ENCODE measurements around the gene ZNF20.

ZNF20 gene

DNA sequence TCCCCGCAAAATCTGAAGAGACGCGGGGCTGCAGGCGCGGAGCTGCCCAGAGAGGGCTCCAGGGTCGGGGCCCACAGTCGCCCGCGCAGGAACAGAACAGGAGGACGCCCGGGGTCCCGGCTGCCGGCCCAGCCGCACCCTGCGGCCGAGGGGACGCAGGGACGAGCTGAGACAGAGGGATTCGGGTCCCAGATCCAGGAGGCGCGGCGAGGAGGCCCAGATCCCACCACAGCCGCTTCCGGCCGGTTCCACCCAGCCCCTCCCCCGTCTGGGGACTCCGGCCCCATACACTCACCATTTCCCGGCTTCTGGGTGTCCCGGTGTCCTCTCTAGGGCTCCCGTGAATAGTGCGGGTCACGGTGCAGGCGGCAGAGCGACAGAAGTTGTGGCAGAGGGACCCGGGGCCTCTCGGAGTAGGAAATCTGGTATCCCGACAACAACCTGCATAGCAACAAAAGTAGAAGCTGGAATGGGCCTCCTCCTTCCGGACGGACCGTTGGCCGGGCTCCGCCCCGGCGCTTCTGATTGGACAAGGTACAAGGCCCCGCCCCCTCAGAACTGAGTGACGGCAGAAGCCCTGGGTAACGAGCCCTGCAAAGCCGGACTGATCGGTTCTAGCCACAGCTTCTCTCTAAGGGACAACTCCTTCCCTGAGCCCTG is at the start of gene ZNF20:
TSS of gene ZNF20 (minus strand) at position 466 of the 660 bp plus-strand sequence. CDS start at position 298, 168 bp downstream.
- peak; percentile 93 for DNase-seq

GRCh38 chr19:12187625-12188024 is 47.5 kb upstream of the ZNF20 start:
- DNase-seq: no peak

DNA sequence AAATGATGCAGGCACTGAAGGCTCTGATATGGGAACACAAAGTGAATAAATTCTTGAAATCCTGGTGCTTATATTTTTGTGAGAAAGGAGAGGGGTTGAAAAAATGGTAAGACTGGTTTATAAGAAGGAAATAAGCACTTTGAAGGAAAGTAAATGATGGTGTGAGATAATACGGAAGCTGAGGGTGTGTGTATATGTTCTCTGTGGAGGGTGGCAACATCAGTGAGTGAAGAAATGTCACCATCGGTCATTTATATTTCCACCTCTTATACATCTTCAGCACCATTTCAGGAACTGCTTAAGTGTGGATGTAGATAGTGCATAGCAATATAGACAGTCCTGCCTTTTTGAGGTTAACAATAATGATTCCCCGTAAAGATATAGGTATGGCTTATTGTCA is 40.2 kb upstream of the ZNF20 start:
- no peak for DNase-seq

GRCh38 chr19:12166626-12167025 is 26.5 kb upstream of the ZNF20 start:
- DNase-seq: no peak

DNA sequence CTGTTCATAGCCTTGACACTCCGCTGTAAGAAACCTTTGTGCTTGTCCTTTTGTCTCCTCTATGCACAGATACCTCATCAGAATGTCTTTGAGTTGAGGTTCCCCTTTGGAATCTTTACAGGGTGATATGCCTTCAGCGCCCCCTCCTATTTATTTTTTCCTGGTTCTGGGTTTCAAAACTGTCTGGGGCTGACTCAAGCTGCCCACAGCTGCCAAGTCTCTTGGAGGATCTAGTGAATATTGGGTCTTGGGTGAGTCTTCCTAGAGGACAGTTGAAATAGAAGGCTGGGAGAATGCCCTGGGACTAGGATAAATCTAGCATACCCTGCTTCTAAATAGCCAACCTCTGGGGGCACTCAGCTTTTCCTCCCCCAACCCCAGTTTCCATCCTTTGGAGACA is 23.7 kb upstream of the ZNF20 start:
- DNase-seq: no peak

DNA sequence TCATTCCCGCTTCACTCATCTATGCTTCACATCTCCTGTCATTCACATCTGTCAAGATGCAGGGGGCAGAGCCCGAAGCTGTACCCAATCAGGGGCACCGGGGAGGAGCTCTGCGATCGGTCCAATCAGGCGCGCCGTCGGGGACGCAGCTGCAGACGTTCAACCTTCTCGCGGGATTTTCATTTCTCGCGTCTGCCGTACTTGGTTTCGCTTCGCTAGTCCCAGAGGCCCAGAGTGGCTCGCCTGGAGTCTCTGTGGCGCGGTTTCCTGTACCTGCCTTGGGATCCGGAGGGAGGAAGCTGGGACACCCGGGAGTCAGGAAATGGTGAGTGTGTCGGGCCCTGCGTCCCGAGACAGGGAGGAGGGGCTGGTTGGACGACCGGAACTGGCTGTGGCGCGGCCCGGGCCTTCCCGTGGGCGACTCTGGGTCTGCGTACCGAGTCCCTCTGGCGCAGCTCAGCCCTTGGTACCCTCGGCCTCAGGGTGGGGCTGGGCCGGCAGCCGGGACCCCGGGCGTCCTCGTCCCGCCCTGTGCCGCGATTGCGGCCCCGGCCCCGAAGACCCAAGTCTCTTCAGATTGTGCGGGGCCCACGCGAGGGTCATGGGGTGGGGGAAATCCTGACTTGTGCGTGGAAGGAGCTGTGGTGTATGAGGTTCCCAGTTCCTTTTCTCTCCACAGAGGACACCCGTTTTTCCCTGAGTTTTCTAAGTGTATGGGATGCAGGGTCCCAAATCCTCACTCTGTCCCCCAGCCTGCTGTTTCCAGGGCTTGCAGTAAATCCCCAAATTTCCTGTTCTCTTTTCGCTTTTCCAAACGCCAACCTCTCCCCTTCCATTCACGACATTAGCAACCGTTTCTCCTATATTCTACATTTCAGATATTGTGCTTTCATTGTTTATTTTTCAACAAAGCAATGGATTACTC is 23.0 kb upstream of the ZNF20 start, which contains the start of gene ZNF136:
TSS of gene ZNF136 (plus strand) at position 215 of the 925 bp plus-strand sequence. CDS start at position 323, 108 bp downstream.
- peak; percentile 95 for DNase-seq

DNA sequence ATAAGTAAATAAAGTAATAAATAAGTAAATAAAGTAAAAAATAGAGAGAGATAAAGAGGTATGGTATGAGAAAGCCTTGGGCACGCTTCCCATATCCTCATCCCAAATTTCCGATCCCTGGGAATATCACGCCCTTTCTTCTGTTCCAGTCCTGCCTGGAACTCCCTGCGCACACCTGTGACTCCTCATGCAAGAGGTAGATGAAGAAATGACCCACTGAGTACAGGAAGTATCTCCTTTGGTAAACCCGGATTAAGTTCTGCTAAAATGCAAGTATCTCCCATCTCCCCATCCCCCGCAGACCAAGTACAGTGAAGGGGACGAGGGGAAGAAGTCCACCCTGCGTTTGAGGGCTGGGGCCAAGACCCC is 22.3 kb upstream of the ZNF20 start:
- DNase-seq: no peak

- no peak for DNase-seq
Measured at GRCh38 chr19:12159773-12160414, 19.7 kb upstream of the ZNF20 start.

DNA sequence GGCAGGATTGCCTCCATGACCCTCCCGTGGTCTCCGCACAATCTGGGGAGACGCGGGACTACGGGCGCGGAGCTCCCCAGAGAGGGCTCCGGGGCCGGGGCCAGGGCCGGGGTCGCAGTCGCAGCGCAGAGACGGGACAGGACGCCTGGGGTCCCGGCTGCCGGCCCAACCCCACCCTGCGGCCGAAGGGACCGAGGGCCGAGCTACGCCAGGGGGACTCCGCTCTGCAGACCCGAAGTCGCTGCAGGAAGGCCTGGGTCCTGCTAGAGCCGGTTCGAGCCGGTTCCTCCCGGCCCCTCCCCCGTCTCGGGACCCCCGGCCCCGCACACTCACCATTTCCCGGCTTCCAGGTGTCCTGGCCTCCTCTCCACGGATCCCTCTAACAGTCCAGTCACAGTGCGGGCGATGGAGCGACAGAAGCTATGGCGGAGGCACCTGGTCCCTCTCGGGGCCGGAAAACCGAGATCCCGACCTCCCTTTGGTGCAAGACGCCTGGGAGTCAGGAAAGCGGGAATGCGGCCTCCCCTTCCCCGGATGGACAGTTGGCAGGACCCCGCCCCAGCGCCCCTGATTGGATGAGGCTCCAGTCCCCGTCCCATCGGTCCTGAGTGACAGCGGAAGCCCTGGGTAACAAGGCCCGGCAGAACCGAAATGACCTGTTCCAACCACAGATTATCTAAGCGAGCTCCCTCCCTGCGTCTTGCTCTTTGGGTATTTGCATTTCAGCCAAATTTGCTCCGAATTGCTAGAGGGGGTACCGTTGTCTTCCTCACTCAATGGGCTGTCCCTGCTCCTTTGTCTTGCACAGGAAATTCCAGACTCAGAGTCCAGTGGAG is 16.3 kb upstream of the ZNF20 start, which contains the start of gene ZNF625:
TSS of gene ZNF625 (minus strand) at position 512 of the 836 bp plus-strand sequence. CDS start at position 336, 176 bp downstream.
- DNase-seq: peak; percentile 45

GRCh38 chr19:12155324-12155860 is 15.2 kb upstream of the ZNF20 start:
- DNase-seq: no peak

- DNase-seq: no peak
Measured at GRCh38 chr19:12145348-12145747, 5.2 kb upstream of the ZNF20 start.

GRCh38 chr19:12141405-12141736 is 1.2 kb upstream of the ZNF20 start:
- DNase-seq: no peak

DNA sequence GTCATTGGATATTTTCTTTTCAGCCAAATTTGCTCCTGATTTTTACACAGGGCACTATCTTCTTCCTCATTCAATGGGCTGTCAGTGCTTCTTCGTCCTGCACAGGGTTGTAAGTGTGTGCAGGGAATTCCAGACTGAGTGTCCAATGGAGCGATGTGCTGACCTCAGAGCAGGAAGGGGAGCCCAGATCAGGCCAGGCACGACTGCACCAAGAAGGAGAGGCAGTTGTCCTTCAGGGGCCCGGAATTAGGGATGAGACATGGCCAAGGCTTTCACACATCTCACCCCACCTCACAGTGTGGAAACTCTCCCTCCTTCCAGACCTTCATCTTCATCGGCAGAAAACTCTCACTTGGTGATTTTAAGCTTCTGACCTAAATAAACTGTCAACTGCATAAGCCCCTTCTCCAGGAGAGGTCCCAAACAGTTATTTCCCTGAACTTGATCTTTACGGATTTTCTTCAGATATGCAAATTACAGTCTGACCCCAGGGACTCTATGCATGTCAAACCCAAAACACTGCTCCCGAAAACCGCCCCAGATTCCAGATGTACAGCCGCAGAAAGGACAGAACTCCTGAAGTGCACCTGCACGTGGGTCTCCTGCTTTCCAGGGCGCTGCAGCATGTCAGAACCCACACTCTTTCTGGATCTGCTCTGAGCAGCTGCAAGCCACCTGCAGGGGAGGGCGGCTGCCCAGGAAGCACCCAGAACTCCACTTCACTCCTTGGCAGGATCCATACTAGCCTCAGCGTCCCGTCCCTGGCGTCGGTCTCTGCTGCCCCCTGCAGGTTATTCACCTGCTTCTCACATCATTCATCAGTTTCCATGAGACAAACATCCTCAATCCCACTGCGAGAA is 625 bp upstream of the ZNF20 start:
- DNase-seq: peak; percentile 90

GRCh38 chr19:12139269-12139668 is 881 bp downstream of the ZNF20 start:
- DNase-seq: no peak

DNA sequence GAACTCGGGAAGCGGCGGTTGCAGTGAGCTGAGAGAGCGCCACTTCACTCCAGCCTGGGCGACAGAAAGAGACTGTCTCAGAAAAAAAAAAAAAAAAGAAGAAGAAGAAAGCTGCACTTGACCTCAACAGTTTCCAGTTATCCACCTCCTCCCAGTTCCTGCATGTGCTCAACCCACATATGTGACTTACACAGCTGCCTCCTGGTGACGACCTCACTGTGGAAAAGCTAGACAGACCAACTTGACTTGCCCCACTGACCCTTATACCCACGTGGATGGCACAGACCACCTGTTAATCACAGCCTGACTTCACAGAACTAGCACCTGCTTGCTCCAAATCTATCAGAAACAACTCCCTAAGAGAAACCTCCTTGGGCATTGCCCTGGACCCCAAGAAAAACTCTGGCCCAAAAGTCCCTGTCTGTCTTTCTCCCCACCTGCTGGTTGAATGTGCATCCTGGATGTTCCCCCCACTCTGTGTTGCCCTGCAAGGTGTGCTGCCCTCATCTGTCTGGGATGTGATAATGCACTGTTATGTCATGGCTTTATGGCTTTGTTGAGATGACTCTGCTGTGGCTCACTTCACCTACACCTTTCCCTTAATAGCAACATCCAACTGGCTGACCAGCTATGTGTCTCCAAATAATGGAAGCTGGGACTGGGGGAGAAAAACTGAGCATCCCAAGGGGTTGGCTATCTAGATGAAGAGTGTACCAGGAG is 2.8 kb downstream of the ZNF20 start:
- peak; percentile 43 for DNase-seq

- no peak for DNase-seq
Measured at GRCh38 chr19:12133069-12133468, 7.1 kb downstream of the ZNF20 start.

DNA sequence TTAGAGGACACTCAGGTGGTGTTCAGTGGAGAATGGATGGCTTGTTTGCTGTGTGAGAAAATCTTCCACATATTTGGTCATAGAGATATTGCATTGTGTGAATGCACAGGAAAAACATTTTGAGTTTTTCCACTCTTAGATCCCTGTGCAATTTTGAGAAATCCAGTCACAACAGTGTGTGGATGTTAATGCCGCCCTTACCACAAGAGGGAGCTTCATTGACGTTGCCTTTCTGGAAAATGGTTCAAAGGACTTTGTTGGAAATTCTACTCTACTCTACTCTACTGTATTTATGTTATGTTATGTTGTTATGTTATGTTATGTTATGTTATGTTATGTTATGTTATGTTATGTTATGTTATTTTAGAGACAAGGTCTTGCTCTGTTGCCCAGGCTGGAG is 13.4 kb downstream of the ZNF20 start:
- peak; percentile 19 for DNase-seq

DNA sequence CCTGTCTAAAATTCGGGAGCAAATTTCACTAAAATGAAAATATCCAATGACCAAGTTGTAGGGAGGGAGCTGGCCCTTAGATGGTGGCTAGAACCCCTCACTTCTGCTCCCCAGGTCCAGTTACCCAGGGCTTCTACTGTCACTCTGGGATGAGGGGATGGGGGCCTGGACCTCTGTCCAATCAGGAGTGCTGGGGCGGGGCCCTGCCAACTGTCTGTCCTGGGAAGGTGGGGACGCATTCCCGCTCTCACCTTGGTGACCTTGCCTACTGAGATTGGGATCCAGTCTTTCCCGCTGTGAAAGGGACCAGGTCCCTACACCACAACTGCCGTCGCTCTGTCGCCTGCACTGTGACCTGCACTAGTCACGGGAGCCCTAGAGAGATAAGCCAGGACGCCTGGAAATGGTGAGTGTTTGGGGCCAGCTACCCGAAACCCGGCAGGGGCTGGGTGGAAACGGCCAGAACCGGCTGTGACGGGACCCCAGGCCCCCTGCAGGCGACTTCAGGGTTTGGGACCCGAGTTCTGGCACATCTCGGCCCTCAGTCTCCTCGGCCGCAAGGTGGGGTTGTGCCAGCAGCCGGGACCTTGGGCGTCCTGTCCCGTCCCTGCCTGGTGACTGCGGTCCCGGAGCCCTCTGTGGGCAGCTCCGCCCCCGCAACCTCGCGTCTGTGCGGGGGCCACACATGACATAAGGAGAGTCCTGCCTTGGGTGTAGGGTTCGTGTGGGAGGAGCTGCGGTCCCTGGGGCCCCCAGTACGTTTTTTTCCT is 22.8 kb downstream of the ZNF20 start:
- DNase-seq: no peak

DNA sequence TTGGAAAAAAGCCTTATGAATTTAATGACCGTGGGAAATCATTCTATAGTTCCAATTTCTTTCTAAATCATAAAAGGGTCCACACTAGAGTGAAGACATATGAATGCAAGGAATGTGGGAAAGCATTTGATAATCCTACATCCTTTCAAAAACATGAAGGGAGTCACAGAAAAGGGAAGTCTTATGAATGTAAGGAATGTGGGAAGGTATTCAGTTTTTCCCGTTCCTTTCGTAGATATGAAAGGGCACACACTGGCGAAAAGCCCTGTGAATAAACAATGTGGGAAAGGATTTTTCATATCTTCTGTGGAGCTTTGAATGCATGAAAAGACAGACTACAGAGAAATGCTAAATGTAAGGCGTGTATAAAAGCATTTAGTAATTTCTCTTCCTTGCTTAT is 27.0 kb downstream of the ZNF20 start:
- no peak for DNase-seq

DNA sequence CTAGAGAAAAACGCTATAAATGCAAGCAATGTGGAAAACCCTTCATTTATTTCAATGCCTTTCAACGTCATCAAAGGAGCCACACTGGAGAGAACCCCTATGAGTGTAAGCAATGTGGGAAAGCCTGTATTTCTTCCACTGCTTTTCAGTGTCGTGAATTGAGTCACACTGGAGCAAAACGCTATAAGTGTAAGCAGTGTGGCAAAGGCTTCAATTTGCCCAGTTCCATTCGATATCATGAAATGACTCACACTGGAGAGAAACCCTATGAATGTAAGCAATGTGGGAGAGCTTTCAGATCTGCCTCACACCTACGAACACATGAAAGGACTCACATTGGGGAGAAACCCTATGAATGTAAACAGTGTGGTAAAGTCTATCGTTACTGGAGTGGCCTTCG is 27.4 kb downstream of the ZNF20 start:
- peak; percentile 40 for DNase-seq
